ENCODE results near the gene FLOT1. TPM values are rescaled to one million over a fixed set of nuclear protein-coding genes. Genes with fewer than 3 reads are reported as not detected.
"Not testable (repeated sequence)": the region's sequence is repeated elsewhere in the genome, so short reads cannot be mapped to it uniquely, and the experiment has no call there.

The FLOT1 gene
- total RNA-seq, 1 experiment from 2014 or later = 243 TPM

DNA sequence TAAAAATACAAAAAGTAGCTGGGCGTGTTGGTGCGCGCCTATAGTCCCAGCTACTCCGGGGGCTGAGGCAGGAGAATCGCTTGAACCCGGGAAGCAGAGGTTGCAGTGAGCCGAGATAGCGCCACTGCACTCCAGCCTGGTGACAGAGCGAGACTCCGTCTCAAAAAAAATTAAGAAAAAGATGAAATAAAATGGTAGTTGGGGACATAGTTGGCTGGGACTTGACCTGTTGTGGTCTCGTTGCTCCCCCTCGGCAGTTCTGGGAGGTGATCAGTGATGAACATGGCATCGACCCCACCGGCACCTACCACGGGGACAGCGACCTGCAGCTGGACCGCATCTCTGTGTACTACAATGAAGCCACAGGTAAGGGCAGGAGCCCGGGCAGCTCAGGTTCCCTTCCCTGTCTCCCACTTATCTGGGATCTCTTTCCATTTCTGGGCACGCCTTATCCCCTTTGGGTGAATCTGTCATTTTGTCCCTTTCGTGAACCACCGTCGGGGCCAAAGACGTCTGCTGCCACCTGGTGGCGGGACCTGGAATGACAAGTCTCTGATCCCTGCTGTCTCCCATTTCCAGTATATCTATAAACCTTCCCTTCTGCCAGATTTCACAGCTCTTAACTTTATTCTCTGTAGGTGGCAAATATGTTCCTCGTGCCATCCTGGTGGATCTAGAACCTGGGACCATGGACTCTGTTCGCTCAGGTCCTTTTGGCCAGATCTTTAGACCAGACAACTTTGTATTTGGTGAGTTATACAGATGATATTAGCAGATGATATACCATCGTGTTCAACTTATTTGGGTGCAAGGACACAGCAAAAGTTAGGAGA is 20.0 kb downstream of the FLOT1 start:
- TF ChIP-seq, protein P1, sequence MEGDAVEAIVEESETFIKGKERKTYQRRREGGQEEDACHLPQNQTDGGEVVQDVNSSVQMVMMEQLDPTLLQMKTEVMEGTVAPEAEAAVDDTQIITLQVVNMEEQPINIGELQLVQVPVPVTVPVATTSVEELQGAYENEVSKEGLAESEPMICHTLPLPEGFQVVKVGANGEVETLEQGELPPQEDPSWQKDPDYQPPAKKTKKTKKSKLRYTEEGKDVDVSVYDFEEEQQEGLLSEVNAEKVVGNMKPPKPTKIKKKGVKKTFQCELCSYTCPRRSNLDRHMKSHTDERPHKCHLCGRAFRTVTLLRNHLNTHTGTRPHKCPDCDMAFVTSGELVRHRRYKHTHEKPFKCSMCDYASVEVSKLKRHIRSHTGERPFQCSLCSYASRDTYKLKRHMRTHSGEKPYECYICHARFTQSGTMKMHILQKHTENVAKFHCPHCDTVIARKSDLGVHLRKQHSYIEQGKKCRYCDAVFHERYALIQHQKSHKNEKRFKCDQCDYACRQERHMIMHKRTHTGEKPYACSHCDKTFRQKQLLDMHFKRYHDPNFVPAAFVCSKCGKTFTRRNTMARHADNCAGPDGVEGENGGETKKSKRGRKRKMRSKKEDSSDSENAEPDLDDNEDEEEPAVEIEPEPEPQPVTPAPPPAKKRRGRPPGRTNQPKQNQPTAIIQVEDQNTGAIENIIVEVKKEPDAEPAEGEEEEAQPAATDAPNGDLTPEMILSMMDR (IDR thresholded peaks at IDR 0.05; ENCODE audit: unreplicated experiment) = peak; percentile 99
- intact Hi-C loops (cut with micrococcal nuclease; ENCODE audit: unreplicated experiment) = loop anchor here (1.0 to 10.0 kb wide), 4 partner anchors 43 to 238 kb away; partner anchors contain the start of genes HLA-E, MRPS18B and PPP1R10
- no TSS peak for BruUV-seq (replicated peaks)
- peak; percentile 90 for DNase-seq
- no peaks in the 10 kb centered on the region for H3K27me3 Mint-ChIP-seq (ENCODE audit: unreplicated experiment)
- peaks cover 44% of the 10 kb centered on the region for H3K4me1 Mint-ChIP-seq (ENCODE audit: low read depth, unreplicated experiment)
- peak overlapping the region; percentile 86 for H3K27ac Mint-ChIP-seq (ENCODE audit: unreplicated experiment)
- CTCF ChIA-PET = interaction anchor here (0.5 to 5.0 kb wide), 7 partner anchors 8 to 50 kb away, joined by 3 to 72 read pairs (median 7); partner anchors contain the start of genes DHX16 and NRM
- H3K9me3 Mint-ChIP-seq (ENCODE audit: low read depth, unreplicated experiment) = no peaks in the 10 kb centered on the region
- H3K36me3 Mint-ChIP-seq (ENCODE audit: insufficient read depth, unreplicated experiment) = peaks cover 93% of the 10 kb centered on the region
- peak overlapping the region; percentile 92 for H3K4me3 Mint-ChIP-seq (ENCODE audit: low read depth, unreplicated experiment)

DNA sequence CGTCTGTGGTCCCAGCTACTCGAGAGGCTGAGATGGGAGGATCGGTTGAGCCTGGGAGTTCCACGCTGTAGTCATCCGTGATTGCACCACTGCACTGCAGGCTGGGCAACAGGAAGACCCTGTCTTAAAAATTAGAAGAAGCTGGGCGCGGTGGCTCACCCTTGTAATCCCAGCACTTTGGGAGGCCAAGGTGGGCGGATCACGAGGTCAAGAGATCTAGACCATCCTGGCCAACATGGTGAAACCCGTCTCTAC is 20.5 kb downstream of the FLOT1 start:
- CTCF ChIA-PET = interaction anchor here (0.5 to 5.0 kb wide), 7 partner anchors 9 to 49 kb away, joined by 3 to 72 read pairs (median 7); partner anchors contain the start of genes DHX16 and NRM
- Mint-ChIP-seq H3K4me3 (ENCODE audit: low read depth, unreplicated experiment) (peak overlapping the region; percentile 92), H3K27ac (ENCODE audit: unreplicated experiment) (peak overlapping the region; percentile 86), H3K4me1 (ENCODE audit: low read depth, unreplicated experiment) (peaks cover 49% of the 10 kb centered on the region), H3K36me3 (ENCODE audit: insufficient read depth, unreplicated experiment) (peaks cover 93% of the 10 kb centered on the region)
- intact Hi-C loops (cut with micrococcal nuclease; ENCODE audit: unreplicated experiment) = loop anchor here (1.0 to 10.0 kb wide), 4 partner anchors 43 to 237 kb away; partner anchors contain the start of genes HLA-E, MRPS18B and PPP1R10
- not testable (repeated sequence) for H3K27me3 Mint-ChIP-seq (ENCODE audit: unreplicated experiment); H3K9me3 Mint-ChIP-seq (ENCODE audit: low read depth, unreplicated experiment); BruUV-seq (replicated peaks); DNase-seq

DNA sequence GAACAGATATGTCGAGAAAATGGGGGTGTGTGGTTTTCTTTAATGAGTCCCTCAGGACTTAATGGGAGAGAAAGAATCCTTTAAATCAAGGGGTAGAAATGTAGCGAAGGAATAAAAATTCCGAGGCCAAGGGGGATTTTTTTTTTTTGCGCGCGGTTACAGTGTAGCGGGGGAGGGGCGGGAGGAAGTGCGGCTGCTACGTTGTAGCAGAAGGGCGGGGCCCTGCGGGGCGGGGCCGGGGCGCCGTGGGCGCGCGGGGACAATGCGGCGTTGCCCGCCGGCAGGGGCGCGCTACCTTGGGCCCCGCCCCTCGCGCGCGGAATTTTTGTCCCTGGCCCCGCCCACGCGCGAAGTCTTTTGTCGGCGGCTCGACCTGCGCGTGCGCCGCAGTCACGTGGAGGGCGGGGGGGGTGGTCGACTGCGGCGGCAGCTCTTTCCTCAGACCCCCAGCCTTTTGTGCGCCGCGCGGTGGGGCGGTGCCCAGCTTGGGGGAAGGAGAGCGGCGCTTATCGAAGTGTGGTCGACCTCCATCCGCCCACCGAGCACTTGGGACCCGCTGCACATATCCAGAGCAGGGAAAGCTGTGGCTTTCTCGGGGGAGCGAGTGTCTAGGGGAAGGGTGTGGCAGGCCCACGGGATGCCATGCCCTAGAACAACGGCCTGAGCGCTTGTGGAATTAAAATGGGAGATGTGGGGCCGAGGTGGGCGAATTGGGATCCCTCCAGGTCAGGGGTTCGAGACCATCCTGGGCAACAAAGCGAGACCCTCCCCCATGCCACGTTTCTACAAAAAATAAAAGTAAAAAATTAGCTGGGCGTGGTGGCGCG is 21.1 kb downstream of the FLOT1 start:
- DNase-seq = peak; percentile 97
- H3K4me1 Mint-ChIP-seq (ENCODE audit: low read depth, unreplicated experiment) = peaks cover 55% of the 10 kb centered on the region
- TF ChIP-seq, protein P1 (IDR thresholded peaks at IDR 0.05; ENCODE audit: unreplicated experiment) = peak; percentile 51
- H3K27ac Mint-ChIP-seq (ENCODE audit: unreplicated experiment) = peak overlapping the region; percentile 86
- peaks cover 3% of the 10 kb centered on the region for H3K9me3 Mint-ChIP-seq (ENCODE audit: low read depth, unreplicated experiment)
- intact Hi-C loops (cut with micrococcal nuclease; ENCODE audit: unreplicated experiment) = loop anchor here (1.0 to 10.0 kb wide), 4 partner anchors 42 to 237 kb away; partner anchors contain the start of genes HLA-E, MRPS18B and PPP1R10
- no TSS peak for BruUV-seq (replicated peaks)
- peaks cover 93% of the 10 kb centered on the region for H3K36me3 Mint-ChIP-seq (ENCODE audit: insufficient read depth, unreplicated experiment)
- peak overlapping the region; percentile 92 for H3K4me3 Mint-ChIP-seq (ENCODE audit: low read depth, unreplicated experiment)
- no peaks in the 10 kb centered on the region for H3K27me3 Mint-ChIP-seq (ENCODE audit: unreplicated experiment)
- CTCF ChIA-PET = interaction anchor here (0.5 to 5.0 kb wide), 7 partner anchors 10 to 362 kb away, joined by 3 to 72 read pairs (median 7); partner anchors contain the start of genes DHX16 and NRM

DNA sequence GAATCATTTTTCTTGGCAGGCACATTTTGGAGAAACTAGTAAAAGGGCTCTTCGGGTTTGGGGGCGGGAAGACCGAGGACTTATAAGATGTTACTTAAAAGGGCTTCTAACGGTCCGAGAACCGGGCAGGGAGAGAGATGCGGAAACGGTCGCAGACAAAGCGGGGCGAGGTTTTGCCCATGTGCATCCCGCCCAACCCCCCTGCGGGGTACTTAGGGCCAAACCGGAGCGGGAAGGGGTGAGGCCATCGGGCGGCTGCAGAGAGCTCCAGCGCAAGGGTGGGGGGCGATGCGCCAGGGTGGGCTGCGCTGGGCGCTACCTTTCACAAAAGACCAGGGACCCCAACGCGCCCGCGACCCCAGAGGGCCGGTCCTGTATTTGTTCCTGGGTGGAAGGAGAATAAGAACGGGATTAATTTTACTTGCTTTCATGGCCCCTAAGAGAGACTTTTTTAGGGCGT is 21.7 kb downstream of the FLOT1 start:
- H3K27ac Mint-ChIP-seq (ENCODE audit: unreplicated experiment) = peak overlapping the region; percentile 86
- peaks cover 87% of the 10 kb centered on the region for H3K36me3 Mint-ChIP-seq (ENCODE audit: insufficient read depth, unreplicated experiment)
- no TSS peak for BruUV-seq (replicated peaks)
- CTCF ChIA-PET = interaction anchor here (0.5 to 5.0 kb wide), 5 partner anchors 10 to 362 kb away, joined by 3 to 72 read pairs (median 12); partner anchors contain the start of gene NRM
- H3K4me1 Mint-ChIP-seq (ENCODE audit: low read depth, unreplicated experiment) = peaks cover 61% of the 10 kb centered on the region
- peaks cover 3% of the 10 kb centered on the region for H3K9me3 Mint-ChIP-seq (ENCODE audit: low read depth, unreplicated experiment)
- intact Hi-C loops (cut with micrococcal nuclease; ENCODE audit: unreplicated experiment) = loop anchor here (5.0 to 10.0 kb wide), 3 partner anchors 103 to 236 kb away; partner anchors contain the start of genes HLA-E, MRPS18B and PPP1R10
- DNase-seq = peak; percentile 75
- peak overlapping the region; percentile 92 for H3K4me3 Mint-ChIP-seq (ENCODE audit: low read depth, unreplicated experiment)
- H3K27me3 Mint-ChIP-seq (ENCODE audit: unreplicated experiment) = no peaks in the 10 kb centered on the region
- TF ChIP-seq, protein P1 (IDR thresholded peaks at IDR 0.05; ENCODE audit: unreplicated experiment) = no peak

Data from Calu3 (cell line).